GM23248 (cell line): ENCODE measurements around the gene CCDC146. TPM values are rescaled to one million over a fixed set of nuclear protein-coding genes. Genes with fewer than 3 reads are reported as not detected.

ENCODE experiments used
- DNase-seq: peaks from one replicate; pipeline ENCODE4 v3.0.0-alpha.2; 2015
- H2AFZ ChIP-seq: fragments of 200-600 bp; sonication (generic); 2 replicates; pipeline ENCODE4 v1.6.1; 2016; ENCODE audit warnings: antibody characterized with exemption
- H3F3A ChIP-seq: fragments of 200-600 bp; sonication (generic); 2 replicates; pipeline ENCODE4 v1.6.1; 2016; ENCODE audit warnings: mild to moderate bottlenecking, antibody characterized with exemption, mixed run types; ENCODE audit not compliant: insufficient read depth
- H3K27ac ChIP-seq: fragments of 200-600 bp; sonication (generic); 2 replicates; pipeline ENCODE4 v1.5.1; 2016; ENCODE audit warnings: mild to moderate bottlenecking
- H3K27me3 ChIP-seq: fragments of 200-600 bp; sonication (generic); replicated peaks from 2 replicates; pipeline ENCODE4 v1.6.1; 2016; ENCODE audit warnings: mild to moderate bottlenecking; ENCODE audit not compliant: insufficient read depth
- H3K36me3 ChIP-seq: fragments of 200-600 bp; sonication (generic); 2 replicates; pipeline ENCODE4 v1.6.1; 2016; ENCODE audit warnings: low read depth, mild to moderate bottlenecking
- H3K4me1 ChIP-seq: fragments of 200-600 bp; sonication (generic); 2 replicates; pipeline ENCODE4 v1.6.1; 2016; ENCODE audit warnings: mild to moderate bottlenecking; ENCODE audit not compliant: insufficient read depth
- H3K4me2 ChIP-seq: fragments of 200-600 bp; sonication (generic); one replicate; pipeline ENCODE4 v1.6.1; 2016; ENCODE audit warnings: mild to moderate bottlenecking; ENCODE audit not compliant: unreplicated experiment
- H3K4me3 ChIP-seq: fragments of 200-600 bp; sonication (generic); 2 replicates; pipeline ENCODE4 v1.5.1; 2016; ENCODE audit warnings: mild to moderate bottlenecking
- H3K79me2 ChIP-seq: fragments of 200-600 bp; sonication (generic); 2 replicates; pipeline ENCODE4 v1.6.1; 2016; ENCODE audit warnings: mild to moderate bottlenecking; ENCODE audit not compliant: insufficient read depth
- H3K9ac ChIP-seq: fragments of 200-600 bp; sonication (generic); 2 replicates; pipeline ENCODE4 v1.6.1; 2016; ENCODE audit warnings: mild to moderate bottlenecking
- H3K9me2 ChIP-seq: fragments of 200-600 bp; sonication (generic); 2 replicates; pipeline ENCODE4 v1.6.1; 2016; ENCODE audit warnings: mixed run types, mild to moderate bottlenecking, moderate library complexity; ENCODE audit not compliant: insufficient read depth
- H3K9me3 ChIP-seq: fragments of 200-600 bp; sonication (generic); one replicate; pipeline ENCODE4 v1.6.1; 2017; ENCODE audit warnings: low read depth
- H4K20me1 ChIP-seq: fragments of 200-600 bp; sonication (generic); 2 replicates; pipeline ENCODE4 v1.6.0; 2016; ENCODE audit not compliant: insufficient read depth
- EZH2 ChIP-seq: fragments of 200-600 bp; sonication (generic); IDR thresholded peaks from 2 replicates; pipeline ENCODE4 v1.6.1; 2018; ENCODE audit warnings: antibody characterized with exemption, mild to moderate bottlenecking; ENCODE audit not compliant: insufficient read depth, poor library complexity, severe bottlenecking
- EZH2phosphoT487 ChIP-seq: fragments of 200-600 bp; sonication (generic); IDR thresholded peaks from 2 replicates; pipeline ENCODE4 v1.6.1; 2018; ENCODE audit warnings: antibody characterized with exemption, moderate library complexity, mild to moderate bottlenecking, low read depth; ENCODE audit not compliant: insufficient read depth
- WGBS, 2 experiments: methylation state at CpG; one replicate each; pipeline ENCODE4 v1.1.6; 2015 to 2017; ENCODE audit warnings: low lambda C conversion rate in 2 of 2, low coverage in 1 of 2; ENCODE audit errors: missing lambda C conversion rate in 2 of 2; 5-methylcytosine and 5-hydroxymethylcytosine counted together
- in situ Hi-C: fragments of 300-500 bp; cut with MboI; formaldehyde crosslinking; loops from 2 replicates; pipeline ENCODE4 v1.15.0; 2020
- polyA plus RNA-seq: library from polyadenylated mRNA; unstranded; fragments of >200 nt; fragmentation: Nextera tagmentation; extraction: Ambion mirVana; gene quantifications from 2 replicates; pipeline ENCODE4 v1.2.1, GENCODE V29; 2016
- total RNA-seq: library from RNA; depleted of rRNA; stranded (reverse); fragments of >200 nt; shearing (Covaris generic); gene quantifications from 2 replicates; pipeline ENCODE4 v1.2.3, GENCODE V29; 2014

The CCDC146 gene
- total and polyA plus RNA-seq, 2 experiments from 2014 or later: 0.32 to 0.78 TPM

- H3K79me2 ChIP-seq: no peaks in the 10 kb centered on the region
- TF ChIP-seq EZH2 (no peak), EZH2phosphoT487 (no peak)
- H3K4me2 ChIP-seq: no peak overlapping the region
- H3K9me2 ChIP-seq: no peaks in the 10 kb centered on the region
- peaks cover 18% of the 10 kb centered on the region for H3K4me1 ChIP-seq
- H4K20me1 ChIP-seq: no peaks in the 10 kb centered on the region
- H3K9ac ChIP-seq: no peak overlapping the region
- no peaks in the 10 kb centered on the region for H3K27me3 ChIP-seq
- H3K36me3 ChIP-seq: no peaks in the 10 kb centered on the region
- in situ Hi-C loops: no loop called here
- H3K9me3 ChIP-seq: no peaks in the 10 kb centered on the region
- DNase-seq: no peak
- no peak overlapping the region for H3K4me3 ChIP-seq
- no peak overlapping the region for H2AFZ ChIP-seq
- WGBS, 2 experiments: 64 to 73% methylated on average over 7 of the region's 7 CpGs
- no peak overlapping the region for H3K27ac ChIP-seq
- peaks cover 4% of the 10 kb centered on the region for H3F3A ChIP-seq
Observed at GRCh38 chr7:77245015-77245755, 122.8 kb downstream of the CCDC146 start.

DNA sequence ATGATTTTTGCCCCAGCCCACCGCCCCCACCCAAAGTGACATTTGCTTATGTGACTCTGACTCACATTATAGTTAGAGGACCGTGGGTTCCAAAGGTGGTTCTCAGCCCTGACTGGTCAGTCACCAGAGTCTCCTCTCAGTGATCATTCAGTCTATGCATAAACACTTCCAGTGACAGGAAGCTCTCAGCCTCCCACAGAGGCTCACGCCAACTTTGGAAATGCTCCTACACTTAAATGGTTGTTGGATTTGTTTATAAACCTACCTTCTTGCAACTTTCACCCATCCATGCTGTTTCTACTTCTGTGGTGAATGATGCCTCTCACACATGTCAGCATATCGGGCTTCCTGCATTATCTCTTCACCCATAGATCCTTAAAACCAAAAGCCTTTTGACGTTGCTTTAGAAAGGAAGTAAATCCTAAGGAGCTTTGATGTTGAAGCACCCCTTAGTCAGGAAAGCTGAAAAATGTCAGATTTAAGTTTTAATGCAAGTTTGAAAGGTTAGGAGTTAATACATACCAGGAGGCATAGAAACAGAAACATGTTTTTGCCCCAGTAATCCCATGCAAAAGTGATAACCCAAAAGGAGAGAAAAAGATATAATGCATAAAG lies 123.7 kb downstream of the CCDC146 start:
- in situ Hi-C loops: no loop called here
- Histone ChIP-seq H4K20me1 (no peaks in the 10 kb centered on the region), H3K27me3 (no peaks in the 10 kb centered on the region), H3K27ac (no peak overlapping the region), H3K4me1 (peaks cover 18% of the 10 kb centered on the region), H3K4me3 (no peak overlapping the region), H3K4me2 (no peak overlapping the region), H3F3A (peaks cover 4% of the 10 kb centered on the region), H3K9ac (no peak overlapping the region), H3K36me3 (no peaks in the 10 kb centered on the region), H2AFZ (peak overlapping the region; percentile 7; the same call in 1 of the 2 replicates), H3K9me3 (no peaks in the 10 kb centered on the region), H3K9me2 (no peaks in the 10 kb centered on the region), H3K79me2 (no peaks in the 10 kb centered on the region)
- no peak for TF ChIP-seq EZH2phosphoT487
- no peak for TF ChIP-seq EZH2
- DNase-seq: no peak
- WGBS, 2 experiments: 78 to 82% methylated on average over 5 of the region's 5 CpGs

DNA sequence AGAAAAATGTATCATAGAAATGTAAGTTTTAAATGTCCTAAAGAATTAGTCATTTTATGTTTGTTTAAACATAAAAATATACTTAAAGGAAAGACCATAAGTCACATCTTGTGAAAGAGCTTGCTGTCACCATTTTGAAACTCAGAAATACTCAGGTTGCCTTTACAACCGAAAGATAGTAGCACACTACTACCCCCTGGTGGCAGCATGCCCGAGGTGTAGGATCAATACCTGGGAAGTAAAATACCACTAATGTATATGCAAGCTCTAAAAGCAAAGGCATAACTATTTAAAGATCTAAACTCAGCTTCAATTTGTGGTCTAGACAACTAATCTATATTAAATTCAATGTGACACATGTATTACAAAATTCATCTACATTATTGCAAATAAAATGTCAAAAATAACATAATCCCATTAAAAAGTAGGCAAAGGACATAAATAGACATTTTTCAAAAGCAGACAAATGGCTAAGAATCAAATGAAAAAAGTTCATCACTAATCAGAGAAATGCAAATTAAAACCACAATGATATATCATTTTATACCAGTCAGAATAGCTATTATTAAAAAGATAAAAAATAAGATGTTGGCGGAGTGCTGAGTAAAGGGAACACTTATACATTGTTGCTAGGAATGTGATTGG lies 124.9 kb downstream of the CCDC146 start:
- WGBS, 2 experiments: 45 to 46% methylated on average over 3 of the region's 3 CpGs
- Histone ChIP-seq H3K4me2 (no peak overlapping the region), H3F3A (peaks cover 4% of the 10 kb centered on the region), H3K27ac (no peak overlapping the region), H3K4me3 (no peak overlapping the region), H3K9me2 (no peaks in the 10 kb centered on the region), H3K79me2 (no peaks in the 10 kb centered on the region), H3K9me3 (no peaks in the 10 kb centered on the region), H3K27me3 (no peaks in the 10 kb centered on the region), H2AFZ (no peak overlapping the region), H3K4me1 (peaks cover 18% of the 10 kb centered on the region), H4K20me1 (no peaks in the 10 kb centered on the region), H3K36me3 (no peaks in the 10 kb centered on the region), H3K9ac (no peak overlapping the region)
- TF ChIP-seq EZH2 (no peak), EZH2phosphoT487 (no peak)
- in situ Hi-C loops: no loop called here
- peak; percentile 78 for DNase-seq

DNA sequence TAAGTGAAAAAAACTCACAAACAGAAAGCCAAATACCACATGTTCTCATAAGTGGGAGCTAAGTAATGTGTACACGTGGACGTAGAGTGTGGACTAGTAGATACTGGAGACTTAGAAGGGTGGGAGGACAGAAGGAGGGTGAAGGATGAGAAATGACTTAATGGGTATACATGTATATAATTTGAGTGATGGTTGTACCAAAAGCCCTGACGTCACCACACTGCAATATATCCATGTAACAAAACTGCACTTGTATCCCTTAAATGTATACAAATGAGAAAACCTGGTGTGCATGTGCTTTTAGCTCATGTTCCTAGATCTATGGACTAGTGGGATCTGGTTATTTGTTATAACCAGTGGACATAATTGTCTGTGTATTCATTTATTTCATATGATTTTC lies 125.7 kb downstream of the CCDC146 start:
- WGBS, 2 experiments: 76 to 82% methylated on average over 3 of the region's 3 CpGs
- Histone ChIP-seq H3K4me1 (peaks cover 18% of the 10 kb centered on the region), H4K20me1 (no peaks in the 10 kb centered on the region), H3K27ac (no peak overlapping the region), H3K9me2 (no peaks in the 10 kb centered on the region), H3K36me3 (no peaks in the 10 kb centered on the region), H3K9ac (no peak overlapping the region), H3K9me3 (no peaks in the 10 kb centered on the region), H3K4me3 (no peak overlapping the region), H3K4me2 (no peak overlapping the region), H2AFZ (no peak overlapping the region), H3F3A (peaks cover 4% of the 10 kb centered on the region), H3K27me3 (no peaks in the 10 kb centered on the region), H3K79me2 (no peaks in the 10 kb centered on the region)
- TF ChIP-seq EZH2phosphoT487: no peak
- TF ChIP-seq EZH2: no peak
- no peak for DNase-seq
- in situ Hi-C loops: no loop called here
